ENCODE data around the gene ARHGAP23.
"Not testable (repeated sequence)": the region's sequence is repeated elsewhere in the genome, so short reads cannot be mapped to it uniquely, and the experiment has no call there.

Gene ARHGAP23

GRCh38 chr17:38482039-38482699 lies 53.9 kb downstream of the ARHGAP23 start:
- peaks cover 14 to 22% of the 10 kb centered on the region in 2 donors for H3K4me1 Mint-ChIP-seq (ENCODE audit: low read depth in 2 of 2)
- H3K27me3 Mint-ChIP-seq, result peaks cover 0 to 26% of the 10 kb centered on the region in 2 donors
- not testable (repeated sequence) for DNase-seq; H3K36me3 Mint-ChIP-seq (ENCODE audit: insufficient read depth); ATAC-seq (replicated peaks); H3K4me3 Mint-ChIP-seq; H3K9me3 Mint-ChIP-seq; H3K27ac Mint-ChIP-seq

- not testable (repeated sequence) for DNase-seq; H3K9me3 Mint-ChIP-seq; ATAC-seq (replicated peaks); H3K27ac Mint-ChIP-seq; H3K4me3 Mint-ChIP-seq; H3K36me3 Mint-ChIP-seq (ENCODE audit: insufficient read depth)
- Mint-ChIP-seq H3K27me3 (peaks cover 0 to 26% of the 10 kb centered on the region in 2 donors), H3K4me1 (ENCODE audit: low read depth in 2 of 2) (peaks cover 14 to 22% of the 10 kb centered on the region in 2 donors)
These were observed 54.4 kb downstream of the ARHGAP23 start for GRCh38 chr17:38482700-38483043.

GRCh38 chr17:38484242-38485145 lies 56.2 kb downstream of the ARHGAP23 start:
- Mint-ChIP-seq H3K27ac (peak overlapping the region; percentile 38 to 52), H3K4me3 (peak overlapping the region; percentile 68 to 69), H3K27me3 (peaks cover 0 to 28% of the 10 kb centered on the region in 2 donors), H3K4me1 (ENCODE audit: low read depth in 2 of 2) (peaks cover 14 to 22% of the 10 kb centered on the region in 2 donors)
- not testable (repeated sequence) for H3K36me3 Mint-ChIP-seq (ENCODE audit: insufficient read depth); H3K9me3 Mint-ChIP-seq
- DNase-seq, result peak; percentile 43 to 49 (median 46)
- ATAC-seq (replicated peaks), result peak; percentile 75

- Mint-ChIP-seq H3K4me3 (peak overlapping the region; percentile 68 to 69), H3K9me3 (no peaks in the 10 kb centered on the region), H3K36me3 (ENCODE audit: insufficient read depth) (peaks cover 5% of the 10 kb centered on the region), H3K4me1 (ENCODE audit: low read depth in 2 of 2) (peaks cover 14 to 22% of the 10 kb centered on the region in 2 donors), H3K27ac (peak overlapping the region; percentile 38 to 52), H3K27me3 (peaks cover 0 to 34% of the 10 kb centered on the region in 2 donors)
- DNase-seq (no peak), ATAC-seq (replicated peaks) (no peak)
These were observed 56.8 kb downstream of the ARHGAP23 start for GRCh38 chr17:38485146-38485468.

GRCh38 chr17:38485681-38486298 lies 57.5 kb downstream of the ARHGAP23 start:
- H3K9me3 Mint-ChIP-seq; H3K36me3 Mint-ChIP-seq (ENCODE audit: insufficient read depth): not testable (repeated sequence)
- Mint-ChIP-seq H3K4me3 (peak overlapping the region; percentile 68 to 69), H3K27ac (peak overlapping the region; percentile 38 to 52), H3K4me1 (ENCODE audit: low read depth in 2 of 2) (peaks cover 14 to 22% of the 10 kb centered on the region in 2 donors), H3K27me3 (peaks cover 0 to 34% of the 10 kb centered on the region in 2 donors)
- ATAC-seq (replicated peaks) (peak; percentile 72), DNase-seq (peak; percentile 18 to 38 (median 23))

GRCh38 chr17:38489774-38490173 lies 61.5 kb downstream of the ARHGAP23 start:
- ATAC-seq (replicated peaks), result not testable (repeated sequence)

GRCh38 chr17:38491346-38492066 lies 63.2 kb downstream of the ARHGAP23 start:
- not testable (repeated sequence) for H3K36me3 Mint-ChIP-seq (ENCODE audit: insufficient read depth); DNase-seq; H3K4me3 Mint-ChIP-seq; H3K4me1 Mint-ChIP-seq (ENCODE audit: low read depth in 2 of 2); H3K9me3 Mint-ChIP-seq; H3K27ac Mint-ChIP-seq; ATAC-seq (replicated peaks)
- peaks cover 0 to 14% of the 10 kb centered on the region in 2 donors for H3K27me3 Mint-ChIP-seq

More at GRCh38 chr17:38489774-38490173, 61.5 kb downstream of the ARHGAP23 start:
- not testable (repeated sequence) for H3K4me3 Mint-ChIP-seq; H3K36me3 Mint-ChIP-seq (ENCODE audit: insufficient read depth); H3K9me3 Mint-ChIP-seq; H3K27ac Mint-ChIP-seq; DNase-seq
- H3K4me1 Mint-ChIP-seq (ENCODE audit: low read depth in 2 of 2), result peaks cover 13% of the 10 kb centered on the region in 2 donors
- peaks cover 0 to 24% of the 10 kb centered on the region in 2 donors for H3K27me3 Mint-ChIP-seq

- DNase-seq, result peak; percentile 84 to 90 (median 88)
These were observed 64.1 kb downstream of the ARHGAP23 start for GRCh38 chr17:38492067-38493040.

GRCh38 chr17:38494152-38494551 lies 65.9 kb downstream of the ARHGAP23 start:
- H3K27me3 Mint-ChIP-seq, result peaks cover 0 to 23% of the 10 kb centered on the region in 2 donors
- DNase-seq; ATAC-seq (replicated peaks); H3K36me3 Mint-ChIP-seq (ENCODE audit: insufficient read depth); H3K4me3 Mint-ChIP-seq; H3K27ac Mint-ChIP-seq; H3K9me3 Mint-ChIP-seq; H3K4me1 Mint-ChIP-seq (ENCODE audit: low read depth in 2 of 2): not testable (repeated sequence)

More at GRCh38 chr17:38492067-38493040, 64.1 kb downstream of the ARHGAP23 start:
- peak; percentile 77 for ATAC-seq (replicated peaks)
- H3K36me3 Mint-ChIP-seq (ENCODE audit: insufficient read depth); H3K4me1 Mint-ChIP-seq (ENCODE audit: low read depth in 2 of 2); H3K9me3 Mint-ChIP-seq; H3K4me3 Mint-ChIP-seq: not testable (repeated sequence)
- H3K27ac Mint-ChIP-seq, result peak overlapping the region in 1 of 2 donors; percentile 15
- H3K27me3 Mint-ChIP-seq, result peaks cover 0 to 17% of the 10 kb centered on the region in 2 donors

- H3K4me3 Mint-ChIP-seq; H3K9me3 Mint-ChIP-seq; H3K4me1 Mint-ChIP-seq (ENCODE audit: low read depth in 2 of 2); H3K27ac Mint-ChIP-seq; H3K36me3 Mint-ChIP-seq (ENCODE audit: insufficient read depth); DNase-seq; ATAC-seq (replicated peaks): not testable (repeated sequence)
- H3K27me3 Mint-ChIP-seq, result peaks cover 3 to 22% of the 10 kb centered on the region in 2 donors
These were observed 69.4 kb downstream of the ARHGAP23 start for GRCh38 chr17:38497656-38498055.

GRCh38 chr17:38498353-38498752 lies 70.1 kb downstream of the ARHGAP23 start:
- no peaks in the 10 kb centered on the region for H3K9me3 Mint-ChIP-seq
- H3K36me3 Mint-ChIP-seq (ENCODE audit: insufficient read depth), result no peaks in the 10 kb centered on the region
- peaks cover 8 to 25% of the 10 kb centered on the region in 2 donors for H3K27me3 Mint-ChIP-seq
- H3K27ac Mint-ChIP-seq, result no peak overlapping the region
- DNase-seq, result no peak
- H3K4me3 Mint-ChIP-seq, result no peak overlapping the region
- ATAC-seq (replicated peaks), result no peak
- H3K4me1 Mint-ChIP-seq (ENCODE audit: low read depth in 2 of 2), result no peaks in the 10 kb centered on the region

GRCh38 chr17:38499230-38499629 lies 71.0 kb downstream of the ARHGAP23 start:
- not testable (repeated sequence) for ATAC-seq (replicated peaks)

More at GRCh38 chr17:38499230-38499629, 71.0 kb downstream of the ARHGAP23 start:
- H3K4me1 Mint-ChIP-seq (ENCODE audit: low read depth in 2 of 2); H3K9me3 Mint-ChIP-seq; H3K36me3 Mint-ChIP-seq (ENCODE audit: insufficient read depth); H3K4me3 Mint-ChIP-seq; H3K27ac Mint-ChIP-seq; DNase-seq: not testable (repeated sequence)
- H3K27me3 Mint-ChIP-seq, result peaks cover 8 to 31% of the 10 kb centered on the region in 2 donors
